ENCODE data around the gene PLEKHG3.
A peak's percentile ranks its signal among the peaks of the same experiment; 100 is the strongest.

The PLEKHG3 gene

DNA sequence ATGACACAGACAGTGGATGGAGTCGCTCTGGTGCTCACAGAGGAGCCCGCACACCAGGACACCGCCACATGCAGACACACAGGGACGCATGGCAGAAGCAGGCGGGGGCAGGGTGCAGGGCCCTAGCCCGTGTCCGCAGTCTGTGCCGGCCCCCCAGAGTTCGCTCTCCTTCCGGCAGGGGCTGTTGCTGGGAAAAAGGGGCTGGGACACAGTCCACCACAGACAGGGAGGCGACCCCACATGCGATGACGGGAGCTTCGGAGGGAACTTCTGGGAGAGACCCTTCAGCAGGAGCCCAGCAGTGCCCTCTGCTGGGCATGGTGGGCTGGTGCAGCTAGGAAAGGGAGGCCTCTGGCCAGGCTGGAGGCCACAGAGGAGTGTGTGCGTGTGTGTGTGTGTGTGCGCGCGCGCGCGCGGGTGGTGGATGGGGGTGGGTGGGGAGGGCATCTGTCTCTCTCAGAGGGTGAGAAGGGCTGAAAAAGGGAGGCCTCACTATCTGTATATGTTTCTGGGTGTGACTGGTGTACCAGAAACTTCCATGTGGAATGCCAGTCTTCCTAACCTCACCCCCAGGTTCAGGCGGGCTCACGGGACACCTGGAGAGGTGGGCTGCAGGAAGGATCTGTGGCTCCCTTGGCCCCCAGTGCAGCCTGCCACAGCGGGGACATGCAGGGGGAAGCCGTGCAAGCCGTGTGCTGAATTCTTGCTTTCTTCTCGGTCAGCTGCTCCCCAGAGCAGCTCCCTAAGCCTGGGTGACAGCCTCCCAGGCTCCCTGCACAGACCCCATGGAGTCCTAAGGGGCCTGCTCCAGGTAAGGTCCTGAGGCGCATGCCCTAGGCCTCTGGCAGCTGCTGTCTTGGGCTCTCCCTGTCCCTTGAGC lies 60.7 kb downstream of the PLEKHG3 start:
- TF ChIP-seq, protein P1, sequence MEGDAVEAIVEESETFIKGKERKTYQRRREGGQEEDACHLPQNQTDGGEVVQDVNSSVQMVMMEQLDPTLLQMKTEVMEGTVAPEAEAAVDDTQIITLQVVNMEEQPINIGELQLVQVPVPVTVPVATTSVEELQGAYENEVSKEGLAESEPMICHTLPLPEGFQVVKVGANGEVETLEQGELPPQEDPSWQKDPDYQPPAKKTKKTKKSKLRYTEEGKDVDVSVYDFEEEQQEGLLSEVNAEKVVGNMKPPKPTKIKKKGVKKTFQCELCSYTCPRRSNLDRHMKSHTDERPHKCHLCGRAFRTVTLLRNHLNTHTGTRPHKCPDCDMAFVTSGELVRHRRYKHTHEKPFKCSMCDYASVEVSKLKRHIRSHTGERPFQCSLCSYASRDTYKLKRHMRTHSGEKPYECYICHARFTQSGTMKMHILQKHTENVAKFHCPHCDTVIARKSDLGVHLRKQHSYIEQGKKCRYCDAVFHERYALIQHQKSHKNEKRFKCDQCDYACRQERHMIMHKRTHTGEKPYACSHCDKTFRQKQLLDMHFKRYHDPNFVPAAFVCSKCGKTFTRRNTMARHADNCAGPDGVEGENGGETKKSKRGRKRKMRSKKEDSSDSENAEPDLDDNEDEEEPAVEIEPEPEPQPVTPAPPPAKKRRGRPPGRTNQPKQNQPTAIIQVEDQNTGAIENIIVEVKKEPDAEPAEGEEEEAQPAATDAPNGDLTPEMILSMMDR (IDR thresholded peaks at IDR 0.05; ENCODE audit: extremely low read depth, missing control alignments) = peak; percentile 90
- peak; percentile 83 for DNase-seq (ENCODE audit: low spot score)

DNA sequence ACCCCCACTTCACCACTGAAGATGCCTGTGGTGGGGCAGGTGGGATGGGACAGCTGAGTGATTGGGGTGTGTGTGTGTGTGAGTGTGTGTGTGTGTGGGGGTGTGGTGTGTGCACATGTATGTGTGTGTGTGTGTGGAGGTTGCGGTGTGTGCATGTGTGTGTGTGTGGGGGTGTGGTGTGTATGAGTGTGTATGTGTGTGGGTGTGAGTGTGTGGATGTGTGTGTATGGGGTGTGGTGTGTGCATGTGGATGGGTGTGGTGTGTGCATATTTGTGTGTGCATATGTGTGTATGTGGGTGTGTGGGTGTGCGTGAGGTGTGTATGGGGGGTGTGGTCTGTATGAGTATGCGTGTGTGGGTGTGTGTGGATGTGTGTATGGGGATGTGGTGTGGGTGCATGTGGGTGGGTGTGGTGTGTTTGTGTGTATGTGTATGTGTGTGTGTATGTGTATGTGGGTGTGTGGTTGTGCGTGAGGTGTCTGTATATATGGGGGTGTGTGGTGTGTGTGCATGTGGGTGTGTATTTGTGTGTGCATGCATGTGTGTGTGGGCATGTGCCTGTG lies 61.6 kb downstream of the PLEKHG3 start:
- TF ChIP-seq, protein P1 (IDR thresholded peaks at IDR 0.05; ENCODE audit: extremely low read depth, missing control alignments) = no peak
- DNase-seq (ENCODE audit: low spot score) = no peak

DNA sequence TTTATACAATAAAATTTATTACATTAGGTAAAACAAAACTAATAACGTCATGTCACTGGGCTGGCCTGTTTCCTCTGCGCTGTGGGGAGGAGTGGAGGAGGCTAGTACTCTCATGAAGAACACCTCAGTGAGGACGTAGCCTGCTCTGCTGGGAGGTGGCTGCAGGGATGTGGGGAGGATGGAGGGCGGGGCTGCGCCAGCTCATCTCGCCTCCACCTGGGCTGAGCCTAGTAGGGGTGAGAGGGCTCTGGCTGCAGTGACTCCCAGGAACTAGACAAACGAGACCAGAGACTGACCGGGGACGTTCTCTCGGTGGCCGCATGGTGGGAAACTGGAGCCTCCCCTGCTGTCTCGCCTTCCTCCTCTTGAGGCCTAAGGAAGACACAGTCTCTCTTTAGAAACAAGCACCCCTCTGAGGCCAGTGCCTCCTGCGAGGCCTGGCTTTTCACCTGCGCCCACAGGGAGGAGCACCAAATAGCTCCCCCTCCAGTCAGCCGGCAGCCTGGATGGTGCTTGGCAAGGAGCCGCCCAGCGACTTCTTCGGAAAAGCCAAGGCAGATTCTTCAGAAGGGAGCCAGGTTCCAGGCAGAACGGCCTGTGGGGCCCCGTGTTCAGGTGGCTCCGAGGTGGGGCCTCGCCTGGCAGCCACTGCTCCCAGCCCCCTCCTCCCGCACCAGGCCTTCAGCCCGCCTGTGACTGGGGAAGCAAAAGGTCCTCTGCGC lies 62.4 kb downstream of the PLEKHG3 start:
- TF ChIP-seq, protein P1 (IDR thresholded peaks at IDR 0.05; ENCODE audit: extremely low read depth, missing control alignments) = no peak
- DNase-seq (ENCODE audit: low spot score) = no peak

DNA sequence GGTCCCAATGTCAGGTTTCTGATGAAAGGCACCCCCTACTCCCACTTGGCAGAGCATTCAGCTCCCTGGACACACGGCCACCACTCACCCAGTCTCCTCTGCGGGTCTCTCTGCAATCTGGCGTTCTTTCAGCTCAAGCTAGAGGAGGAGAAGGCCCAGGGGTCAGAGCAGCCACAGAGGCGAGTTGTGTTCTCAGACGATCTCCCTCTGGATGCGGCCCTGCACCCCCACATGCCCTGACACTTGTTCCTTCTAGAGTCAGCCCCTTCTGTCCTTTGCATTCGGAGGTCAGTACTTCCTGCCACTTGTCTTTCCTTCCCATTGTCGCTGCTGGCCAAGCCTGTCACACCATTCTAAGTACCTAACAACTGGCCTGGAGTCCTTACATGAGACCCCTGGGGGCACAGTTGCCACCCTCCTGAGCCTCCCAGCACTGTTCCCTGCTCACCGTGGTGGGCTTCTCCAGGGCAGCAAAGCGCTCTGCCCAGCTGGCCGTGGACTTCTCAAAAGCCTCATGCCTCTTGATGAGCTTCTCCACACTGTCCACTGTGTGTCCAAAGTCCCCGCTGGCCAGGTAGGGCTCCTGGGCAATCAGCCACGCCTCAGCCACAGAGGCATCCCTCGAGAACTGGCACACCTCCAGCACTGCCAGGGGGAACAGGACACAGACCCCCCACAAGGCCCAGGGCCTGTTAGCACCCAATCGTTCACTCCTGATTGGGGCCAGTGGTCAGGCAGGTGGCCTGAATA lies 63.2 kb downstream of the PLEKHG3 start:
- no peak for DNase-seq (ENCODE audit: low spot score)
- TF ChIP-seq, protein P1 (IDR thresholded peaks at IDR 0.05; ENCODE audit: extremely low read depth, missing control alignments) = no peak

DNA sequence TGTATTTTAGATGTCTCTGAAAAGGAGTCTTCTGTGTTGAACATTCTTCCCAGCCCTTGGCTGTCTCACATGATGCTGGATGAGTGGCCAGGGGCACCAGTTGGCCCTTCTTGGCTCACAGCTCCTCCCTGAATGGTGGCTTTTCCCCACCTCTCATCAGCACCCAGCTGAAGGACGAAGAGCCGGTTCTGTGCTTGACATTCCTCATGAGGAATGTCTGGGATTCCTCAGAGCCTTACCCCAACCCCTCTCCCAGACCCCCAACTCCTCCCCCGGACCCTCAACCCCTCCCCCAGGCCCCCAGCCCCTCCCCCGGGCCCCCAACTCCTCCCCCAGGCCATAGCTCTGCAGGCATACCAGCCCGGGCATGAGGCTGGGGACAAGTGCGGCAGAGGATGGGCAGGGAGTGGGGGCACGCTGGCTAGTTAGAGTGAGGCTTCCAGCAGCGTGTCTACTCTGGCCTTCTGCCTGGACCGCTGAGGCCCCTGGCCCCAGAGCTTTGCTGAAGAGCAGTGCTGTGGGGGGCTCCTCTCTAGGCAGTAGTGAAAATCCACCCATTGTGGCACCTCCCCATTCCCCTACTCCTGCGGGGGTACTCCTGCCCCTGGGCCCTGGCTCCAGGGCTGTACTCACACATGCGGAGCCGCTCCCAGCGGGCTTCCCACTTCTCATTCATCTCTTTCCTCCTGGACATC lies 64.3 kb downstream of the PLEKHG3 start:
- DNase-seq (ENCODE audit: low spot score) = no peak
- TF ChIP-seq, protein P1 (IDR thresholded peaks at IDR 0.05; ENCODE audit: extremely low read depth, missing control alignments) = no peak

DNA sequence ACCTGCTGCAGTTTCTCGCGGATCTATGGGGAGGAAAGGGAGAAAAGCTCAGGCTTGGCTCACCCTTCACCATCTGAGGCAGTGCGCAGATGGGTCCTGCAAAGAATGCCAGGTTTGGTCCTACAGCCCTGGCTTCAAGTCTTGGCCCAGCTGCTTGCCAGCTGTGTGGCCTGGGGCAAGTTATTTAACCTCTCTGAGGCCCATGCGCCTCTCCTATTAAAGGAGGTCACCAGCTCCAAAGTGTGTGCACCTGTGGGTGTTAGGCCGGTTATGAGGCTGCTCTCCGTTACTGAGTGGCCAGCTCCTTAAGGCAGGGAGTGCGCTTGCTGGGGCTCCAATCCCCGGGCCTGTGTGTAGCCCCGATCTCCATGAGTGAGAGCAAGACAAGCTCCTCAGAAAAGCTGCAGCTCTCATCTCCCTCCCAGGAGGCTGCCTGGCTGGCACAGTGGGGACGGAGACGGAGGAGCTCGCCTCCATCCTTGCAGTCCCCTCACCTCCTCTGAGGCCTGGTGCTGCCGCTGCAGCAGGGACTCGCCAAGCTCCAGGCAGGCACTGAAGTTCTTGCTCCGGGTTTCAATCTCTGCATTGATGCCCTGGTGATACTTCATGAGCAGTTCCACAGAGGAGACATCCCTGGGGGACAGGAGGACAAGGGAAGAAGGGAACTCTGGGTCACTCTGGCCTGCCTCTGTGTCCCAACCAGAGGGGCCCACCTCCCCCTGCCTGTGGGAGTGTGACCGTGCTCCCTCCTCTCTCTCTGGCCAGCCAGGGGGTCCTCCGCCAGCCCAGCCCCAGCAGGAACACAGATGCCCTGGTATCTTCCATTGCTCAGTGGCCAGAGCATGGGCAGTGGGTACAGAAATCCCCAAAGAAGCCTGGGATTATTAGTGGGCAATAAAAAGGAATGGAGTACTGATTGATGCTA lies 65.1 kb downstream of the PLEKHG3 start:
- TF ChIP-seq, protein P1 (IDR thresholded peaks at IDR 0.05; ENCODE audit: extremely low read depth, missing control alignments) = no peak
- no peak for DNase-seq (ENCODE audit: low spot score)
